ENCODE results near the gene TSLP. TPM values are rescaled to one million over a fixed set of nuclear protein-coding genes. Genes with fewer than 3 reads are reported as not detected.

Gene TSLP
- total and polyA plus RNA-seq, 8 donors = 0.09 to 0.23 (median 0.12) TPM; not detected in 3

GRCh38 chr5:111122398-111122797 is 50.9 kb downstream of the TSLP start:
- WGBS, 2 donors = 72 to 96% methylated on average over 2 of the region's 2 CpGs
- no peaks in the 10 kb centered on the region for H3K27me3 ChIP-seq
- ATAC-seq (no peak), FAIRE-seq (no peak), DNase-seq (no peak)
- H3K4me3 ChIP-seq = no peak overlapping the region
- intact Hi-C loops (cut with DNase I) = no loop called here
- TF ChIP-seq CTCF (IDR thresholded peaks at IDR 0.05) = no peak
- H3K4me1 ChIP-seq = no peaks in the 10 kb centered on the region
- peaks cover 0 to 73% (median 13%) of the 10 kb centered on the region in 3 donors for H3K36me3 ChIP-seq
- no peak overlapping the region for H3K27ac ChIP-seq
- H3K9me3 ChIP-seq = no peaks in the 10 kb centered on the region

DNA sequence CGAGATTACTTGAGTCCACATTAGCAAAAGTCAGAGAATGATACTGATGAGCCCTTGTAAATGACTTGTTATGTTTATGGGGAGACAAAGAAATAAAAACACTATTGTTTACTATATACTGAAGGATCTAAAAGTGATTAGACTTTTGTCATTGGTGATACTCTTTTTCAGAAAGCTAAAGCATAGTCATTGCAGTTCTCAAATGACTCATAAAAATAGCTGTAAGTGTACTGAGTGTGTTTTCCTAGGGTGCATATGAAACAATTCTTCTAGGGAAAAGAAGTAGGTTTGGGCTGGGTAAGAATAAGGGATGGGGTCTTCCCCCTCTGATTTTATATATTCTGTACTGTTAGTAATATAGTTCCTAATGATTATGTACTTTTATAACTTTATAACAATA is 53.3 kb downstream of the TSLP start:
- Histone ChIP-seq H3K27me3 (no peaks in the 10 kb centered on the region), H3K4me3 (no peak overlapping the region), H3K4me1 (no peaks in the 10 kb centered on the region), H3K27ac (no peak overlapping the region), H3K36me3 (peaks cover 0 to 66% (median 13%) of the 10 kb centered on the region in 3 donors), H3K9me3 (no peaks in the 10 kb centered on the region)
- intact Hi-C loops (cut with DNase I) = no loop called here
- 93 to 95% methylated on average over 1 of the region's 1 CpG for WGBS, 2 donors
- ATAC-seq (no peak), DNase-seq (no peak), FAIRE-seq (no peak)
- TF ChIP-seq CTCF (IDR thresholded peaks at IDR 0.05) = no peak

DNA sequence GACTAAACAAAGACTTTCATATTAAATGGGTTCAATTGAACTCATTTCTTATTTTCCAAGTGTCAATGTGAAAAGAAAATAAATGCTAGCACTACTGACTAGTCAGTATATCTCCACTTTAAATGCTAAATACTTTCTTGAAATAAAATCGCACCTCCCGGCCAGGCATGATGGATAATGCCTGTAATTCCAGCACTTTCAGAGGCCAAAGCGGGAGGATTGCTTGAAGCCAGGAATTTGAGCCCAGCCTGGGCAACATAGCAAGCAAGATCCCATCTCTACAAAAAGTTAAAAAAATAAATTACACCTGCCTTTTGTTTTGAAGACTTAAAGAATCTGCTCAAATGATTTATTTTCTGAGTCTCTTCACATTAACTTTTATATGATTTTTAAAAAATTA is 55.4 kb downstream of the TSLP start:
- Histone ChIP-seq H3K9me3 (no peaks in the 10 kb centered on the region), H3K4me3 (no peak overlapping the region), H3K4me1 (no peaks in the 10 kb centered on the region), H3K27me3 (no peaks in the 10 kb centered on the region), H3K36me3 (peaks cover 0 to 46% (median 6%) of the 10 kb centered on the region in 3 donors), H3K27ac (no peak overlapping the region)
- intact Hi-C loops (cut with DNase I) = no loop called here
- 93 to 94% methylated on average over 3 of the region's 3 CpGs for WGBS, 2 donors
- ATAC-seq (no peak), DNase-seq (no peak), FAIRE-seq (no peak)
- no peak for TF ChIP-seq CTCF (IDR thresholded peaks at IDR 0.05)

Other genes with a start within 250 kb of the TSLP start
- 10 to 100 TPM in 4 of 6 donors, 1 to 10 TPM in 2; 6.5 to 12.4 (median 11.0) TPM for gene WDR36, start 20.6 kb downstream of the TSLP start, total RNA-seq
- gene WDR36, start 20.6 kb downstream of the TSLP start, polyA plus RNA-seq = 1 to 10 TPM; 3.5 to 5.2 TPM
- gene CAMK4, start 152.7 kb downstream of the TSLP start, total RNA-seq = 1 to 10 TPM in 1 of 6 donors, under 1 TPM in 5; 0.05 to 1.3 (median 0.66) TPM
- under 1 TPM; 0.04 to 0.12 TPM for gene CAMK4, start 152.7 kb downstream of the TSLP start, polyA plus RNA-seq